GM12878 (cell line): ENCODE measurements around the gene PARP16. TPM values are rescaled to one million over a fixed set of nuclear protein-coding genes. Genes with fewer than 3 reads are reported as not detected.
A peak's percentile ranks its signal among the peaks of the same experiment; 100 is the strongest.

Experiments used
- BCL3 ChIP-seq: IDR thresholded peaks from 2 replicates; pipeline ENCODE4 v1.6.1; 2011; ENCODE audit warnings: borderline replicate concordance, low read depth, mild to moderate bottlenecking, moderate library complexity, low read length; ENCODE audit not compliant: insufficient read depth, poor library complexity, severe bottlenecking
- CEBPB ChIP-seq, 2 experiments: fragments of 150-350 bp in 1 of 2; IDR thresholded peaks; 2 replicates each; pipeline ENCODE4 v1.6.1; 2012 to 2014; ENCODE audit warnings: low read depth in 2 of 2, low read length in 2 of 2, borderline replicate concordance in 1 of 2, inconsistent platforms in 1 of 2
- CREM ChIP-seq: IDR thresholded peaks from 2 replicates; pipeline ENCODE4 v1.6.1; 2014; ENCODE audit warnings: antibody characterized with exemption, low read depth
- E2F8 ChIP-seq: fragments of 450-650 bp; IDR thresholded peaks from 2 replicates; pipeline ENCODE4 v1.6.1; 2018; ENCODE audit warnings: mild to moderate bottlenecking, low read depth, moderate library complexity; ENCODE audit not compliant: partially characterized antibody
- EED ChIP-seq: sonication (generic); IDR thresholded peaks from 2 replicates; pipeline ENCODE4 v1.6.1; 2016; ENCODE audit warnings: antibody characterized with exemption, low read depth
- ESRRA ChIP-seq: IDR thresholded peaks from 2 replicates; pipeline ENCODE4 v1.6.1; 2012; ENCODE audit warnings: mild to moderate bottlenecking, low read length, improper control_type of control experiment
- EZH2 ChIP-seq: IDR thresholded peaks from 2 replicates; pipeline ENCODE4 v1.6.1; 2012; ENCODE audit warnings: low read depth, mild to moderate bottlenecking, control low read depth, inconsistent platforms, low read length, borderline replicate concordance; ENCODE audit not compliant: control insufficient read depth
- GABPA ChIP-seq: IDR thresholded peaks from 2 replicates; pipeline ENCODE4 v1.6.1; 2014; ENCODE audit warnings: antibody characterized with exemption, low read depth, mild to moderate bottlenecking, inconsistent platforms
- MEF2B ChIP-seq: fragments of 450-650 bp; IDR thresholded peaks from 2 replicates; pipeline ENCODE4 v1.6.1; 2018; ENCODE audit warnings: mild to moderate bottlenecking, moderate library complexity; ENCODE audit not compliant: partially characterized antibody, poor library complexity, severe bottlenecking
- POLR2AphosphoS2 ChIP-seq: IDR thresholded peaks from 2 replicates; pipeline ENCODE4 v1.6.1; 2011; ENCODE audit warnings: low read depth, mild to moderate bottlenecking, low read length, improper control_type of control experiment, moderate library complexity
- RBBP5 ChIP-seq: fragments of 200-600 bp; sonication (generic); conservative IDR thresholded peaks from 2 replicates; pipeline ENCODE4 v1.6.1; 2016
- RELA ChIP-seq: fragments of 450-650 bp; IDR thresholded peaks from 2 replicates; pipeline ENCODE4 v1.8.0; 2014; ENCODE audit warnings: borderline replicate concordance; ENCODE audit not compliant: partially characterized antibody
- SMC3 ChIP-seq: IDR thresholded peaks from 2 replicates; pipeline ENCODE4 v1.6.1; 2011; ENCODE audit warnings: low read length, improper control_type of control experiment, borderline replicate concordance
- SUZ12 ChIP-seq: fragments of 200-600 bp; sonication (generic); IDR thresholded peaks from one replicate; pipeline ENCODE4 v1.6.1; 2018; ENCODE audit warnings: antibody characterized with exemption, mild to moderate bottlenecking; ENCODE audit not compliant: unreplicated experiment
- YBX1 ChIP-seq: fragments of 450-650 bp; IDR thresholded peaks from 2 replicates; pipeline ENCODE4 v1.6.1; 2016; ENCODE audit warnings: antibody characterized with exemption
- ZBTB4 ChIP-seq: fragments of 450-650 bp; formaldehyde crosslinking; IDR thresholded peaks from 2 replicates; pipeline ENCODE4 v1.4.0; 2022; ENCODE audit warnings: mild to moderate bottlenecking, moderate library complexity
- ZZZ3 ChIP-seq: IDR thresholded peaks from 2 replicates; pipeline ENCODE4 v1.6.1; 2011; ENCODE audit warnings: low read depth; ENCODE audit not compliant: control insufficient read depth, insufficient read length
- polyA plus RNA-seq, 11 experiments: library from polyadenylated mRNA; depleted of rRNA in 4 of 11; unstranded in 6 of 11; stranded (reverse) in 5 of 11; fragments of >200 nt; fragmentation: Nextera tagmentation in 4 of 11; fragmentation: Illumina TruSeq in 1 of 11; extraction: Ambion mirVana in 4 of 11; extraction: Trizol in 1 of 11; gene quantifications; 1 replicate in 1 of 11; 2 replicates in 10 of 11; pipeline versions ENCODE4 v1.2.1 to v1.2.3, GENCODE V29; 2011 to 2016; ENCODE audit warnings: inconsistent platforms in 2 of 11, missing spikeins in 2 of 11, low read depth in 1 of 11
- total RNA-seq, 4 experiments: library from RNA; depleted of rRNA in 3 of 4; stranded (reverse); fragments of >200 nt in 3 of 4; fragmentation: Illumina TruSeq in 1 of 4; extraction: Trizol in 1 of 4; gene quantifications; 2 replicates each; pipeline versions ENCODE4 v1.2.1 to v1.2.3, GENCODE V29; 2013 to 2021
- TF ChIP-seq, protein P1 (sequence below): fragments of 450-650 bp; IDR thresholded peaks from 2 replicates; pipeline ENCODE4 v1.6.1; 2017; ENCODE audit warnings: borderline replicate concordance
- TF ChIP-seq, protein P2 (sequence below): fragments of 450-650 bp; IDR thresholded peaks from 2 replicates; pipeline ENCODE4 v1.6.1; 2016; ENCODE audit warnings: mild to moderate bottlenecking

The PARP16 gene
- total and polyA plus RNA-seq, 10 of the 15 experiments (the other 5 are each of a cell fraction or from before 2014, with no cell fraction given) = 4.9 to 15.7 (median 9.9) TPM

- TF ChIP-seq, protein P1, sequence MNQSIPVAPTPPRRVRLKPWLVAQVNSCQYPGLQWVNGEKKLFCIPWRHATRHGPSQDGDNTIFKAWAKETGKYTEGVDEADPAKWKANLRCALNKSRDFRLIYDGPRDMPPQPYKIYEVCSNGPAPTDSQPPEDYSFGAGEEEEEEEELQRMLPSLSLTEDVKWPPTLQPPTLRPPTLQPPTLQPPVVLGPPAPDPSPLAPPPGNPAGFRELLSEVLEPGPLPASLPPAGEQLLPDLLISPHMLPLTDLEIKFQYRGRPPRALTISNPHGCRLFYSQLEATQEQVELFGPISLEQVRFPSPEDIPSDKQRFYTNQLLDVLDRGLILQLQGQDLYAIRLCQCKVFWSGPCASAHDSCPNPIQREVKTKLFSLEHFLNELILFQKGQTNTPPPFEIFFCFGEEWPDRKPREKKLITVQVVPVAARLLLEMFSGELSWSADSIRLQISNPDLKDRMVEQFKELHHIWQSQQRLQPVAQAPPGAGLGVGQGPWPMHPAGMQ = no peak
- TF ChIP-seq EZH2 (0 out of 2 replicates have a peak, but pooled peaks have one; percentile 52), ESRRA (peak; percentile 87), ZBTB4 (CRISPR knock-in tag) (peak; percentile 96), ZZZ3 (no peak), CEBPB (IDR thresholded peaks at IDR 0.05; ENCODE audit: borderline replicate concordance in 1 of 2, low read depth in 2 of 2, low read length in 2 of 2) (peak in 1 of 2 experiments; percentile 96; a peak in 2 of 4 replicates), RELA (peak; percentile 54), YBX1 (no peak), E2F8 (peak; percentile 18), SUZ12 (no peak), BCL3 (peak; percentile 86), EED (no peak), POLR2AphosphoS2 (peak; percentile 100), CREM (peak; percentile 88), MEF2B (peak; percentile 47), RBBP5 (0 out of 2 replicates have a peak, but pooled peaks have one; percentile 35), SMC3 (peak; percentile 35; the same call in 1 of the 2 replicates), GABPA (peak; percentile 72)
- TF ChIP-seq, protein P2, sequence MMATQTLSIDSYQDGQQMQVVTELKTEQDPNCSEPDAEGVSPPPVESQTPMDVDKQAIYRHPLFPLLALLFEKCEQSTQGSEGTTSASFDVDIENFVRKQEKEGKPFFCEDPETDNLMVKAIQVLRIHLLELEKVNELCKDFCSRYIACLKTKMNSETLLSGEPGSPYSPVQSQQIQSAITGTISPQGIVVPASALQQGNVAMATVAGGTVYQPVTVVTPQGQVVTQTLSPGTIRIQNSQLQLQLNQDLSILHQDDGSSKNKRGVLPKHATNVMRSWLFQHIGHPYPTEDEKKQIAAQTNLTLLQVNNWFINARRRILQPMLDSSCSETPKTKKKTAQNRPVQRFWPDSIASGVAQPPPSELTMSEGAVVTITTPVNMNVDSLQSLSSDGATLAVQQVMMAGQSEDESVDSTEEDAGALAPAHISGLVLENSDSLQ = peak; percentile 57
Measured at GRCh38 chr15:65304381-65305149, 17.9 kb upstream of the PARP16 start, which contains the start of gene RNU5B-1 (continued).
